Neural cell (in vitro differentiated cells): ENCODE results near the gene GNG7.

Experiments
- EP300 ChIP-seq: fragments of 450-650 bp; conservative IDR thresholded peaks from 2 replicates; pipeline ENCODE4 v1.6.1; 2014; ENCODE audit warnings: antibody characterized with exemption, mild to moderate bottlenecking, moderate library complexity; ENCODE audit not compliant: poor library complexity, severe bottlenecking
- EZH2 ChIP-seq: fragments of 200-600, 300-800 bp; shearing (Covaris generic), sonication (generic); IDR thresholded peaks from 2 replicates; pipeline ENCODE4 v1.6.1; 2014; ENCODE audit warnings: antibody characterized with exemption, low read length, borderline replicate concordance, mild to moderate bottlenecking; ENCODE audit not compliant: insufficient read depth, poor library complexity, severe bottlenecking
- POLR2AphosphoS5 ChIP-seq: IDR thresholded peaks from 2 replicates; pipeline ENCODE4 v1.6.1; 2012
- RAD21 ChIP-seq: fragments of 450-650 bp; conservative IDR thresholded peaks from 2 replicates; pipeline ENCODE4 v1.6.1; 2014; ENCODE audit warnings: antibody characterized with exemption, mild to moderate bottlenecking, moderate library complexity
- TAF1 ChIP-seq: IDR thresholded peaks from 2 replicates; pipeline ENCODE4 v1.6.1; 2012; ENCODE audit warnings: low read depth
- TF ChIP-seq, protein P1 (sequence below): fragments of 450-650 bp; IDR thresholded peaks from 2 replicates; pipeline ENCODE4 v1.5.1; 2014; ENCODE audit warnings: antibody characterized with exemption, mild to moderate bottlenecking, moderate library complexity; ENCODE audit not compliant: poor library complexity, severe bottlenecking

DNA sequence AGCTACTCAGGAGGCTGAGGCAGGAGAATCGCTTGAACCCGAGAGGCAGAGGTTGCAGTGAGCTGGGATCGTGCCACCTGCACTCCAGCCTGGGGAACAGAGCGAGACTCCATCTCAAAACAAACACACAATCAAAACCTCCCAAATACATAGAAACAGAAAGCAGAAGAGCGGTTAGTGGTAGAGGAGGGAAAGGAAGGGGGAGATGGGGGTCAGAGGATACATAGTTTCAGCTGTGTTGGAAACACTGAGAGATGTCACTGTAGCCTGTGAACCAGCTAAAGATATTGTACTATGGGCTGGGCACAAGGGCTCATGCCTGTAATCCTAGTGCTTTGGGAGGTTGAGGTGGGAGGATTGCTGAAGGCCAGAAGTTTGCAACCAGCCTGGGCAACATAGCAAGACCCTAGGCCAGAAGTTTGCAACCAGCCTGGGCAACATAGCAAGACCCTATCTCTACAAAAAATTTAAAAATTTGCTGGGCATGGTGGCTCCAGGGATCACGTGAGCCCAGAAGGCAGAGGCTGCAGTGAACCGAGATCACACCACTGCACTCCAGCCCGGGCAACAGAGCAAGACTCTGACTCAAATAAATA is 49.9 kb downstream of the GNG7 start:
- TF ChIP-seq, protein P1, sequence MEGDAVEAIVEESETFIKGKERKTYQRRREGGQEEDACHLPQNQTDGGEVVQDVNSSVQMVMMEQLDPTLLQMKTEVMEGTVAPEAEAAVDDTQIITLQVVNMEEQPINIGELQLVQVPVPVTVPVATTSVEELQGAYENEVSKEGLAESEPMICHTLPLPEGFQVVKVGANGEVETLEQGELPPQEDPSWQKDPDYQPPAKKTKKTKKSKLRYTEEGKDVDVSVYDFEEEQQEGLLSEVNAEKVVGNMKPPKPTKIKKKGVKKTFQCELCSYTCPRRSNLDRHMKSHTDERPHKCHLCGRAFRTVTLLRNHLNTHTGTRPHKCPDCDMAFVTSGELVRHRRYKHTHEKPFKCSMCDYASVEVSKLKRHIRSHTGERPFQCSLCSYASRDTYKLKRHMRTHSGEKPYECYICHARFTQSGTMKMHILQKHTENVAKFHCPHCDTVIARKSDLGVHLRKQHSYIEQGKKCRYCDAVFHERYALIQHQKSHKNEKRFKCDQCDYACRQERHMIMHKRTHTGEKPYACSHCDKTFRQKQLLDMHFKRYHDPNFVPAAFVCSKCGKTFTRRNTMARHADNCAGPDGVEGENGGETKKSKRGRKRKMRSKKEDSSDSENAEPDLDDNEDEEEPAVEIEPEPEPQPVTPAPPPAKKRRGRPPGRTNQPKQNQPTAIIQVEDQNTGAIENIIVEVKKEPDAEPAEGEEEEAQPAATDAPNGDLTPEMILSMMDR, result no peak
- no peak for TF ChIP-seq RAD21
- no peak for TF ChIP-seq POLR2AphosphoS5
- TF ChIP-seq TAF1, result no peak
- no peak for TF ChIP-seq EP300
- TF ChIP-seq EZH2, result no peak
